GM12873 (cell line): ENCODE measurements around the gene COL1A1.

Experiments used
- TF ChIP-seq, protein P1 (sequence below): IDR thresholded peaks from 2 replicates; pipeline ENCODE4 v1.5.1; 2012; ENCODE audit warnings: low read depth, mild to moderate bottlenecking, moderate library complexity, low read length, control low read depth; ENCODE audit not compliant: insufficient read depth; ENCODE audit errors: missing control alignments

COL1A1 gene

DNA sequence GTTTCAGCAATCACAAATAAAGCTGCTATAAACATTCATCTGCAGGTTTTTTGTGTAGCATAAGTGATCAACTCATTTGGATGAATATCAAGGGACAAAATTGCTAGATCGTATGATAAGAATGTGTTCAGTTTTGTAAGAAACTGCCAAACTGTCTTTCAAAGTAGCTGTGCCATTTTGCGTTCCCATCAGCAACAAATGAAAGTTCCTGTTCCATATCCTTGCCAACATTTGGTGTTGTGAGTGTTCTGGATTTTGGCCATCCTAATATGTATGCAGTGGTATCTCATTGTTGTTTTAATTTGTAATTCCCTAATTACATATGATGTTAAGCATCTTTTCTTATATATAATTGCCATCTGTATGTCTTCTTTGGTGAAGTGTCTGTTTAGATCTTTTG, 36.5 kb upstream of the COL1A1 start:
- TF ChIP-seq, protein P1, sequence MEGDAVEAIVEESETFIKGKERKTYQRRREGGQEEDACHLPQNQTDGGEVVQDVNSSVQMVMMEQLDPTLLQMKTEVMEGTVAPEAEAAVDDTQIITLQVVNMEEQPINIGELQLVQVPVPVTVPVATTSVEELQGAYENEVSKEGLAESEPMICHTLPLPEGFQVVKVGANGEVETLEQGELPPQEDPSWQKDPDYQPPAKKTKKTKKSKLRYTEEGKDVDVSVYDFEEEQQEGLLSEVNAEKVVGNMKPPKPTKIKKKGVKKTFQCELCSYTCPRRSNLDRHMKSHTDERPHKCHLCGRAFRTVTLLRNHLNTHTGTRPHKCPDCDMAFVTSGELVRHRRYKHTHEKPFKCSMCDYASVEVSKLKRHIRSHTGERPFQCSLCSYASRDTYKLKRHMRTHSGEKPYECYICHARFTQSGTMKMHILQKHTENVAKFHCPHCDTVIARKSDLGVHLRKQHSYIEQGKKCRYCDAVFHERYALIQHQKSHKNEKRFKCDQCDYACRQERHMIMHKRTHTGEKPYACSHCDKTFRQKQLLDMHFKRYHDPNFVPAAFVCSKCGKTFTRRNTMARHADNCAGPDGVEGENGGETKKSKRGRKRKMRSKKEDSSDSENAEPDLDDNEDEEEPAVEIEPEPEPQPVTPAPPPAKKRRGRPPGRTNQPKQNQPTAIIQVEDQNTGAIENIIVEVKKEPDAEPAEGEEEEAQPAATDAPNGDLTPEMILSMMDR = no peak

DNA sequence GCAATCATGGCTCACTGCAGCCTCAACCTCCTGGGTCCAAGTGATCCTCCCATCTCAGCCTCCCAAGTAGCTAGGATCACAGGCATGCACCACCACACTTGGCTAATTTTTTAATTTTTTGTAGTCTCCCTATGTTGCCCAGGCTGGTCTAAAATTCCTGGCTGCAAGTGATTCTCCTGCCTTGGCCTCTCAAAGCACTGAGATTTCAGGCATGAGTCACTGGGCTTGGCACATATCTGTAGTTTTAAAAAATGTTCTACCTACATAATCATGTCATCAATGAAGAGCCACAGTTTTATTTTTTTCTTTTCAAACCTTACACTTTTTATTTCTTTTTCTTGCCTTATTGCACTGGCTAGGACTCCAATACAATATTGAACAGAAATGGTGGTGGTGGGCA, 33.1 kb upstream of the COL1A1 start:
- TF ChIP-seq, protein P1 = no peak

DNA sequence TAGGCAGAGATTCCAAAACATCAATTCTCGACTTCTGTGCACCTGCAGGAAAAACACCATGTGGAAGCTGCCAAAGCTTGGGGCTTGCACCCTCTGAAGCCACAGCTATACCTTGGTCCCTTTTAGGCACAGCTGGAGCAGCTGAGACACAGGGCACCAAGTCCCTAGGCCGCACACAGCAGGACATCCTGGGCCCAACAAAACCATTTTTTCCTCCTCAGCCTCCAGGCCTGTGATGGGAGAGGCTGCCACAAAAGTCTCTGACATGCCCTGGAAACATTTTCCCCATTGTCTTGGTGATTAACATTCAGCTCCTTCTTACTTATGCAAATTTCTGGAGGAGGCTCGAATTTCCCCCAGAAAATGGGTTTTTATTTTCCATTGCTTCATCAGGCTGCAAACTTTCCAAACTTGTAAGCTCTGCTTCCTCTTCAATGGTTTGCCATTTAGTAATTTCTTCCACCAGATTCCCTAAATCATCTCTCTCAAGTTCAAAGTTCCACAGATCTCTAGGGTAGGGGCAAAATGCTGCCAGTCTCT, 24.3 kb upstream of the COL1A1 start:
- TF ChIP-seq, protein P1 = no peak

DNA sequence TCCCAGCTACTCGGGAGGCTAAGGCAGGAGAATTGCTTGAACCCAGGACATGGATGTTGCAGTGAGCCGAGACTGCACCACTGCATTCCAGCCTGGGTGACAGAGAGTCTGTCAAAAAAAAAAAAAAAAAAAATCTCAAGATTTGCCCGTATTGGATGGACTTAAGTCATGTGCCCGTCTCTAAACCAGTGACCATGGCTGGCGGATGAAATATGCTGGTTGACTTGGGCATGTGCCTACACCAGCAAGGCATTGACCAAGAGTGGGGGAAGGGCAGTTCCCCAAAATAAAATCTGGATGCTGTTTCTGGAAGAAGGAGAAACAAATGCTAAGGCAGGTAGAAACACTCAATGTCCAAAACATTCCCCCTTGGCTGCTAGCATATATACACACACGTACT, 21.5 kb upstream of the COL1A1 start:
- TF ChIP-seq, protein P1 = no peak

DNA sequence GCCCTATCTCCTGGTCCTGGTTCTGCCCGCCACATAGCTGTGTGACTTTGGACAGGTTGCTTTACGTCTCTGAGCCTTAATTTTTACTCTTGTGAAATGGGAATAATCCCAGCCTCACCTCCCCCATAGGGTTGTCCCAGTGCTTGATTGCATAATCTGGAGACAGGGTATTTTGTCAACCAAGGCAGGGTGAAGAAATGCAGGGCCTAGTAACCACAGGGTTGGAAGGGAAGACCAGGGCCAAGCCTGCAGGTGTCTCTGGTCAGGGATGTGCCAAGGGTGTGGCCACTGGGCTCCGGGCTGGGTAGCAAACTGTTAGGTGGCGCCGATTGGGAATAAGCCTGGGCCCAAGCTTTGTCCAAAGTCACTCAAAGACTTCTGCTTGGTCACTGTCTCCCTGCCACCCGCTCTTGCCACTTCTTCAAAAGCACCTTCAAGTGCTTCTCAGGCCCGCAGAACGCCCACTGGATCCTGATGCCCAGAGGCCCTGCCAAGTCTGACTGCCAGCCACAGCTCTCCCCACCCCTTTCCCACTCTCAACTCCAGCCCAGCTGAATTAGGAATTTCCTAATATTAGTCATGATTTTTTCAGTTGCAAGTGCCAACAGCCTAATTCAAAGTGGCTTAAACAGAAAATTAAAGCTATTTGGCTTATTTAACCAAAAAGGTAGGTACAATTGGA, 20.6 kb upstream of the COL1A1 start:
- TF ChIP-seq, protein P1 = no peak

DNA sequence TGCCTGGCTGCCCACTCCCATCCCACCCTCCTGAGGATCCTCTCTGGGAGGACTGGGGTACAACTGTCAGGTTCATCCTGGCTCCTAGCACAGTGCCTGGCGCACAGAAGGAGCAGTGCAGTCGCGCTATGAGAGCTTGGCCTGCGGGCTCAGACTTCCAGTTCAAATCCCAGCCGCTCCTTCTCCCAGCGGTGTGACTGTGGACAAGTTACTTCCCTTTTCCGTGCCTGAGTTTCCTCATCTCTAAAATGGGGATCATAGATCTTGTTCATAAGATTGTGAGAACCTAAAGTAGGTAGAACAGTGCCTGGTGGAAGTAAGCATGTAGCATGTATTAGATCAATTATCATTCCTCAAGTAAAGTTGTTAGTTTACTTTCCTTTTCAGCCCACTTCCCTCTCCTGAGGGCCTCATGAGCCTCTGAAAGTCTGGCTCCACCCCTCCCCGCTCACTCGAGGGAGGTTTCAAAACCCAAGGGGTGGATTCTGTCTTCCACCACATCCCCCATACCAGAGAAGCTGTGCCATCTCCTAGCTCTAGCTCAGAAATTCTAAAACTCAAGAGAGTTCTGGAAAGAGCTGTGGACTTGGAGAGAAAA, 19.9 kb upstream of the COL1A1 start:
- TF ChIP-seq, protein P1 = no peak

DNA sequence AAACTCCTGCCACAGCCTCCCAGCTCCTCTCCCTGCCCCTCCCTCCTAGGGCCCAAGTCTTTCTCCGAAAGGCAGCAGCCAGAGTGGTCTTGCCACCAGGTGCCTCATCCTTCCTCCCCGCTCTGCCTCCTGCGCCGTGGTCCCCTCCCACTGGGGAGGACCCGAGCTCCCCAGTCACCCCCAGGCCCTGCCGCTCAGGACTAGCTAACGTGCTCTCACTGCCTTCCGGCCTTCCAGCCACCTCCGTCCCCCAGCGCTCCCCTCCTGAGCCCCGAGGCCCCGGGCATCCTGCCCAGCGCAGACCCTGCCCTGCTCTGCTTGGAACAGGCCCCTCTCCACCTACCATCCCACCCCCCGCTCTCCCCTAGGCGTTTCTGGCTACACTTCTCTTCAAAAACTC, 19.4 kb upstream of the COL1A1 start:
- TF ChIP-seq, protein P1 = no peak
